Measurements from ENCODE around the gene IL13RA1.

- TF ChIP-seq NPAS2 (CRISPR knock-in tag; IDR thresholded peaks at IDR 0.05; ENCODE audit: borderline replicate concordance): no peak
- no peak for TF ChIP-seq POLR2A (IDR thresholded peaks at IDR 0.05; ENCODE audit: low read length)
- TF ChIP-seq CTCF (IDR thresholded peaks at IDR 0.05): no peak
- TF ChIP-seq REST (IDR thresholded peaks at IDR 0.05): no peak
- no peak for TF ChIP-seq JUN (IDR thresholded peaks at IDR 0.05)
- no peak for TF ChIP-seq MAZ (IDR thresholded peaks at IDR 0.05; ENCODE audit: borderline replicate concordance, low read depth, low read length)
- no peak for TF ChIP-seq MAFK (IDR thresholded peaks at IDR 0.05; ENCODE audit: partially characterized antibody)
- TF ChIP-seq ZNF302 (CRISPR knock-in tag; IDR thresholded peaks at IDR 0.05): no peak
- TF ChIP-seq SMC3 (IDR thresholded peaks at IDR 0.05): no peak
- TF ChIP-seq, protein P1, sequence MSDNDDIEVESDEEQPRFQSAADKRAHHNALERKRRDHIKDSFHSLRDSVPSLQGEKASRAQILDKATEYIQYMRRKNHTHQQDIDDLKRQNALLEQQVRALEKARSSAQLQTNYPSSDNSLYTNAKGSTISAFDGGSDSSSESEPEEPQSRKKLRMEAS (IDR thresholded peaks at IDR 0.05): no peak
- TF ChIP-seq POLR2AphosphoS2 (conservative IDR thresholded peaks at IDR 0.05; ENCODE audit: low read length): no peak
- no peak for TF ChIP-seq NR3C1 (IDR thresholded peaks at IDR 0.05)
- TF ChIP-seq RNF2 (IDR thresholded peaks at IDR 0.05; ENCODE audit: borderline replicate concordance, low read depth): no peak
- no peak for TF ChIP-seq BHLHE40 (IDR thresholded peaks at IDR 0.05; ENCODE audit: low read depth, low read length)
Observed at GRCh38 chrX:118724775-118725174, 2.6 kb upstream of the IL13RA1 start.

Data from A549 (cell line).